IPS DF 4.7 (cell line): ENCODE data around the gene ARGFX.
A peak's percentile ranks its signal among the peaks of the same experiment; 100 is the strongest.
"Not testable (repeated sequence)": the region's sequence is repeated elsewhere in the genome, so short reads cannot be mapped to it uniquely, and the experiment has no call there.

ENCODE experiments used
- DNase-seq: peaks from one replicate; pipeline ENCODE4 v3.0.0-alpha.2; 2013; ENCODE audit warnings: low spot score; ENCODE audit errors: extremely low read depth

The ARGFX gene

GRCh38 chr3:121567649-121568048 is at the start of gene ARGFX:
Gene ARGFX (plus strand): TSS chr3:121567949. CDS start chr3:121570714, 2,765 bp downstream.
- DNase-seq = no peak

GRCh38 chr3:121517953-121518655 is 49.6 kb upstream of the ARGFX start:
- DNase-seq = no peak

GRCh38 chr3:121520510-121520909 is 47.2 kb upstream of the ARGFX start:
- DNase-seq = no peak

- no peak for DNase-seq
These were observed 38.4 kb upstream of the ARGFX start for GRCh38 chr3:121529308-121529707.

GRCh38 chr3:121531269-121531668 is 36.5 kb upstream of the ARGFX start:
- DNase-seq = no peak

GRCh38 chr3:121542924-121543323 is 24.8 kb upstream of the ARGFX start:
- no peak for DNase-seq

GRCh38 chr3:121545049-121545573 is 22.6 kb upstream of the ARGFX start:
- DNase-seq = no peak

- DNase-seq = peak; percentile 62
These were observed 21.9 kb upstream of the ARGFX start, which contains the start of gene POLQ for GRCh38 chr3:121545574-121546455. Gene POLQ (minus strand): TSS chr3:121545988. CDS start chr3:121545877, 111 bp downstream.

- no peak for DNase-seq
These were observed 15.4 kb upstream of the ARGFX start for GRCh38 chr3:121552379-121552778.

- no peak for DNase-seq
These were observed 15.0 kb upstream of the ARGFX start for GRCh38 chr3:121552797-121553196.

GRCh38 chr3:121557426-121557934 is 10.3 kb upstream of the ARGFX start:
- DNase-seq = no peak

GRCh38 chr3:121562148-121562547 is 5.6 kb upstream of the ARGFX start:
- no peak for DNase-seq

GRCh38 chr3:121566773-121567172 is 976 bp upstream of the ARGFX start:
- no peak for DNase-seq

GRCh38 chr3:121574449-121574848 is 6.7 kb downstream of the ARGFX start:
- DNase-seq = no peak

- DNase-seq = no peak
These were observed 13.9 kb downstream of the ARGFX start for GRCh38 chr3:121581691-121582090.

GRCh38 chr3:121584418-121584817 is 16.7 kb downstream of the ARGFX start:
- DNase-seq = no peak

- peak; percentile 99 for DNase-seq
These were observed 25.3 kb downstream of the ARGFX start, which contains the start of gene FBXO40 for GRCh38 chr3:121592856-121593702. Gene FBXO40 (plus strand): TSS chr3:121593379. CDS start chr3:121620576, 27,197 bp downstream.

GRCh38 chr3:121593806-121594205 is 26.1 kb downstream of the ARGFX start:
- DNase-seq = not testable (repeated sequence)

GRCh38 chr3:121594850-121595249 is 27.1 kb downstream of the ARGFX start:
- DNase-seq = no peak

GRCh38 chr3:121595765-121596406 is 28.1 kb downstream of the ARGFX start:
- no peak for DNase-seq
